ENCODE results near the gene CPNE7.

The CPNE7 gene

DNA sequence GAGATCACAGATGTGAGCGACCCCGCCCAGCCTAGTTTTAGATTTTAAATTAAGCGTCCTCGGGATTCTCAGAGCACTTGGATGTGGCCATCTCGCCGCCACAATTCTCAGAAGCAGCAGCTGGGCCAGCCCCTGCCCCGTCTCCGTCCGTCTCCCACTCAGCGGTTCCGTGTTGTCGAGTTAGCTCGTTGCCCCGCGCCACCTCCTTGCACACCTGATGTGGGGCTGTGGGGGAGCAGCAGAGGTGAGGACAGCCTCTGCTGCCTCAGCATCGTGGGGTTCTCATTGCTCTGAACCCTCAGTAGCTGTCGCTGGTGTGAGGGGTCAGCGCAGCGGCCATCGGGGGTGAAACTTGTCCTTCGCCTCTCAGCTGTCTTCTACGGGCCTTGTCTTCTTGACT, 23.2 kb upstream of the CPNE7 start:
- Histone ChIP-seq H3K4me2 (ENCODE audit: low read length) (no peak overlapping the region), H3K36me3 (ENCODE audit: insufficient read depth, low read length) (peaks cover 75% of the 10 kb centered on the region), H3K9me3 (replicated peaks; ENCODE audit: low read length) (no peaks in the 10 kb centered on the region), H3K9ac (ENCODE audit: low read depth, low read length) (no peak overlapping the region), H3K27me3 (ENCODE audit: control insufficient read depth, insufficient read depth, low read length) (no peaks in the 10 kb centered on the region), H3K4me1 (ENCODE audit: control insufficient read depth, insufficient read depth, low read length) (no peaks in the 10 kb centered on the region), H3K4me3 (ENCODE audit: low read length) (no peak overlapping the region)

DNA sequence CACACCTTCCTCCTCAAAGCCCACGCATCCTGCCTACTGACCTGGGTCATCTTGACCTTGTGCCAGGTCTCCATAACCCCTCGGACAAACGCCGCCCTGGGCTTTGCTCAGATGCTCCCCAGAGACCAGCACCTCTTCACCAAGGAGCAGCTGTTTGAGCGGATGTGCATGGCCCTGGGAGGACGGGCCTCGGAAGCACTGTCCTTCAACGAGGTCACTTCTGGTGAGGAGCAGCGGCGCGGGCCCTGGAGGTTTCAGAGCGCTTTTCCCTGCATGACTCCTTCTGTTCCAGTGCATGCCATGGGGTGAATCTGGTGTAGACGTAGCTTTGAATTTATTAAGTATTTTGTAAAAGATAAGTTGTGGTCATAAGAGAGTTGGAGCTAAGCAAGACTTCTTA, 22.6 kb upstream of the CPNE7 start:
- Histone ChIP-seq H3K27me3 (ENCODE audit: control insufficient read depth, insufficient read depth, low read length) (no peaks in the 10 kb centered on the region), H3K36me3 (ENCODE audit: insufficient read depth, low read length) (peaks cover 75% of the 10 kb centered on the region), H3K9ac (ENCODE audit: low read depth, low read length) (no peak overlapping the region), H3K4me1 (ENCODE audit: control insufficient read depth, insufficient read depth, low read length) (no peaks in the 10 kb centered on the region), H3K4me3 (ENCODE audit: low read length) (no peak overlapping the region), H3K9me3 (replicated peaks; ENCODE audit: low read length) (no peaks in the 10 kb centered on the region), H3K4me2 (ENCODE audit: low read length) (no peak overlapping the region)

DNA sequence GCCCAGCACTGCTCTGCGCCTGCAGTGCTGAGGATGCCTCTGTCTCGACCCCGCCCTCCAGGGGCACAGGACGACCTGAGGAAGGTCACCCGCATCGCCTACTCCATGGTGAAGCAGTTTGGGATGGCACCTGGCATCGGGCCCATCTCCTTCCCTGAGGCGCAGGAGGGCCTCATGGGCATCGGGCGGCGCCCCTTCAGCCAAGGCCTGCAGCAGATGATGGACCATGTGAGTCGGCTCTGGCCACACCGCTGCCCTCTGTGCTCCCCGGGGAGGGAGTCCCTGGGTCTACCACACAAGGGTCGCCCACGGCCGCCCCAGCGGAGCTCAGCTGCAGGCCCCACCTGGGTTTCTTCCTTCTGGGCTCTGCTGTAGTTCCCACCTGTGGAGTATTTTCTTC, 21.8 kb upstream of the CPNE7 start:
- peaks cover 1% of the 10 kb centered on the region for H3K4me1 ChIP-seq (ENCODE audit: control insufficient read depth, insufficient read depth, low read length)
- no peaks in the 10 kb centered on the region for H3K9me3 ChIP-seq (replicated peaks; ENCODE audit: low read length)
- H3K4me3 ChIP-seq (ENCODE audit: low read length), result no peak overlapping the region
- H3K27me3 ChIP-seq (ENCODE audit: control insufficient read depth, insufficient read depth, low read length), result no peaks in the 10 kb centered on the region
- peaks cover 68% of the 10 kb centered on the region for H3K36me3 ChIP-seq (ENCODE audit: insufficient read depth, low read length)
- no peak overlapping the region for H3K4me2 ChIP-seq (ENCODE audit: low read length)
- no peak overlapping the region for H3K9ac ChIP-seq (ENCODE audit: low read depth, low read length)

DNA sequence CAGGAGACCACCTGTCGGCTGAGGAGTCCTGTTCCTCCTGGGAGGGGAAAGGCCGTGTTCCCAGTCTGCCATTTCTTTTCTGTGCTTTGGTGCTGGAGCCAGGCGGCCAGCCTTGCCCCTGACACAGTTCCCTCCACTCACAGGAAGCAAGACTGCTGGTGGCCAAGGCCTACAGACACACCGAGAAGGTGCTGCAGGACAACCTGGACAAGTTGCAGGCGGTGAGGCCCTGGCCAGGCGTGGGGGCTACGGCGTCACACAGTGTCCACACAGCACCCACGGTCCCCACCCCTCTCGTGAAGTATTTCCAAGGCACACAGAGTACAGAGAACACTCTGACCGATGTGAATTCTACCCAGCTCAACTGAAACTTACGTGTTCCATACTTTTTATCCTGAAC, 21.2 kb upstream of the CPNE7 start:
- Histone ChIP-seq H3K4me3 (ENCODE audit: low read length) (no peak overlapping the region), H3K4me1 (ENCODE audit: control insufficient read depth, insufficient read depth, low read length) (peaks cover 6% of the 10 kb centered on the region), H3K9ac (ENCODE audit: low read depth, low read length) (no peak overlapping the region), H3K27me3 (ENCODE audit: control insufficient read depth, insufficient read depth, low read length) (no peaks in the 10 kb centered on the region), H3K9me3 (replicated peaks; ENCODE audit: low read length) (no peaks in the 10 kb centered on the region), H3K36me3 (ENCODE audit: insufficient read depth, low read length) (peaks cover 62% of the 10 kb centered on the region), H3K4me2 (ENCODE audit: low read length) (no peak overlapping the region)

DNA sequence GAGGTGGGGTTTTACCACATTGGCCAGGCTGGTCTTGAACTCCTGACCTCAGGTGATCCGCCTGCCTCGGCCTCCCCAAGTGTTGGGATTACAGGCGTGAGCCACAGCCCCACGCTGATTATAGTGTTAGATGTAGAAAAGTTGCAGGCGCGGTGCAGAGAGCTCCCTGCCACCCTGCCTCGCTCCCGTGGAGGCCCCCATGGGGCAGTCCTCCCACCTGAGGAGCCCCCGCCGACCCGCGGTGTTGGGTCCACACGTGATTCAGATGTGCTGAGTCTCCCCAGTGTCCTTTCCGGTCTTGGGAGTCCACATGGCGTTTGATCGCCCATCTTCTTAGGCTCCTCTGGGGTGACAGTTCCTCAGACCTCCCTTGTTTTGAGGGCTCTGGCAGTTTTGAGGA, 20.3 kb upstream of the CPNE7 start:
- Histone ChIP-seq H3K9ac (ENCODE audit: low read depth, low read length) (no peak overlapping the region), H3K27me3 (ENCODE audit: control insufficient read depth, insufficient read depth, low read length) (no peaks in the 10 kb centered on the region), H3K4me3 (ENCODE audit: low read length) (no peak overlapping the region), H3K9me3 (replicated peaks; ENCODE audit: low read length) (no peaks in the 10 kb centered on the region), H3K4me1 (ENCODE audit: control insufficient read depth, insufficient read depth, low read length) (peaks cover 15% of the 10 kb centered on the region), H3K36me3 (ENCODE audit: insufficient read depth, low read length) (peaks cover 55% of the 10 kb centered on the region), H3K4me2 (ENCODE audit: low read length) (no peak overlapping the region)

DNA sequence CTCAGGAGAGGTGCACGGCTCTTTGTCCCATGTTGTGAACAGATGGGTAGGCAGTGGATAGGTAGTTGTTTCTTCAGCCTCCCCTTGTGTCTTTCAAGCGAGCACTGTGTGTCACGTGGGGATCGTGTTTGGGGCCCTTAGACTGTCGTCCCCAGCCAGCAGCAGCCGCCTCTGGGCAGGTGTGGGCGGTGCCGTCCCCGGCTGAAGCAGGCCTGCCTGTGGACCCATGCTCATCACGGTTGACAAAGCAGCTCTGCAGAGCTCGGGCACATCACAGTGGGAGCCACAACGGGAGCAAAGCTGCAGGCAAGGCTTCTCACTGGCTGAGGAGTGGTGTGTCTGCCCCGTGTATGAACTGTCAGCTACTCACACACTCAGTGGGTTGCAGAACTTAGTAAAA, 19.8 kb upstream of the CPNE7 start:
- no peak overlapping the region for H3K4me3 ChIP-seq (ENCODE audit: low read length)
- H3K4me1 ChIP-seq (ENCODE audit: control insufficient read depth, insufficient read depth, low read length), result peaks cover 15% of the 10 kb centered on the region
- no peak overlapping the region for H3K4me2 ChIP-seq (ENCODE audit: low read length)
- H3K36me3 ChIP-seq (ENCODE audit: insufficient read depth, low read length), result peaks cover 52% of the 10 kb centered on the region
- no peaks in the 10 kb centered on the region for H3K9me3 ChIP-seq (replicated peaks; ENCODE audit: low read length)
- no peaks in the 10 kb centered on the region for H3K27me3 ChIP-seq (ENCODE audit: control insufficient read depth, insufficient read depth, low read length)
- H3K9ac ChIP-seq (ENCODE audit: low read depth, low read length), result no peak overlapping the region

DNA sequence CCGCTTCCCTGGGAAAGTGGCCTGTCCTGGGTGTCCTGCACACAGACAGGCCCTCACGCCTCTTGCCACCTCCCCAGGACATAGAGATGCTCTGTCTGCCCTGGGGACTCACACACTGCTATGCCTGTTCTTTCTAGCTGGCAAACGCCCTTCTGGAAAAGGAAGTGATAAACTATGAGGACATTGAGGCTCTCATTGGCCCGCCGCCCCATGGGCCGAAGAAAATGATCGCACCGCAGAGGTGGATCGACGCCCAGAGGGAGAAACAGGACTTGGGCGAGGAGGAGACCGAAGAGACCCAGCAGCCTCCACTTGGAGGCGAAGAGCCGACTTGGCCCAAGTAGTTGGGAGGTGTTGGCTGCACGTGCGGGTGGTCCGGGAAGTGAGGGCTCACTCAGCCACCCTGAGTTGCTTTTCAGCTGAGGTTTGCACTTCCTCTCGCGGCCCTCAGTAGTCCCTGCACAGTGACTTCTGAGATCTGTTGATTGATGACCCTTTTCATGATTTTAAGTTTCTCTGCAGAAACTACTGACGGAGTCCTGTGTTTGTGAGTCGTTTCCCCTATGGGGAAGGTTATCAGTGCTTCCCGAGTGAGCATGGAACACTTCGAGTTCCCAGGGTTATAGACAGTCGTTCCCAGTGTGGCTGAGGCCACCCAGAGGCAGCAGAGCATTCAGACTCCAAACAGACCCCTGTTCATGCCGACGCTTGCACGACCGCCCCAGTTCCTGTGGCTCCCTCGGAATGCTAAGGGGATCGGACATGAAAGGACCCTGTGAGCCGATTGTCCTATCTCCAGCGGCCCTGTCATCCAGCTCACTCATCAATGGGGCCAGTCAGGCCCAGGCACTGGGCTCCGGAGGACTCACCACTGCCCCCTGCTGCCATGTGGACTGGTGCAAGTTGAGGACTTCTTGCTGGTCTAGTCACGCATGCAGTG, 18.5 kb upstream of the CPNE7 start:
- no peaks in the 10 kb centered on the region for H3K9me3 ChIP-seq (replicated peaks; ENCODE audit: low read length)
- H3K27me3 ChIP-seq (ENCODE audit: control insufficient read depth, insufficient read depth, low read length), result no peaks in the 10 kb centered on the region
- peaks cover 52% of the 10 kb centered on the region for H3K36me3 ChIP-seq (ENCODE audit: insufficient read depth, low read length)
- no peak overlapping the region for H3K4me2 ChIP-seq (ENCODE audit: low read length)
- no peak overlapping the region for H3K4me3 ChIP-seq (ENCODE audit: low read length)
- peaks cover 18% of the 10 kb centered on the region for H3K4me1 ChIP-seq (ENCODE audit: control insufficient read depth, insufficient read depth, low read length)
- H3K9ac ChIP-seq (ENCODE audit: low read depth, low read length), result no peak overlapping the region

DNA sequence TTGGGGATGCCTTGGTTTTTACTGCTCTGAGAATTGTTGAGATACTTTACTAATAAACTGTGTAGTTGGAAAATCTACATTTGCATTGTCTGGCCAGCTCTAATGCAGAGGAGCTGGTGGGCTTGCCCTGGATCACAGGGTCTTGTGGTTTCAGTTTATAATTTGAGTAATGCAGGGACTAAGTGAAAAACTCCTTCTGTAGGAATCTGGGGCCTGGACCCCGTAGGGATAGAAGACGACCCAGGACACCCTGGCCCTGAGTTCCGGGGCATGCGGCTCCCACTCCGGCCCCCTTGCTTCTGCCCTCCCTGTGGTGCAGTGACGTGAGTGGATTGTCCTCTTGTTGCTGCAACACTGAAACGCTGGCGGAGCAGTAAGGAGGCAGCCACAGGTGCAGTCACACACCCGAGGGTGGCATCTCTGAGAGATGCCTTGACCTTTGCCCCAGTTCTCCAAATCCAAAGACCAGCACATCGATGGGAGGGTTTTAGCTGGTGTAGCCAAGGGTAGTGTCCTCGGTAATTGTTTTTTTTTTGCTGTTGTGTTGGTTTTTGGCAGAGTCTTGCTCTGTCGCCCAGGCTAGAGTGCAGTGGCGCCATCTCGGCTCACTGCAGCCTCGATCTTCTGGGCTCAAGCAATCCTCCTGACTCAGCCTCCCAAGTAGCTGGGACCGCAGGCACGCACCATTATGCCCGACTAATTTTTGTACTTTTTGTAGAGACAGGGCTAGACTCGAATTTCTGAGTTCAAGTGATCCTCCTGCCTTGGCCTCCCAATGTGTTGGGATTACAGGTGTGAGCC, 17.7 kb upstream of the CPNE7 start:
- Histone ChIP-seq H3K36me3 (ENCODE audit: insufficient read depth, low read length) (peaks cover 54% of the 10 kb centered on the region), H3K4me1 (ENCODE audit: control insufficient read depth, insufficient read depth, low read length) (peaks cover 27% of the 10 kb centered on the region)

DNA sequence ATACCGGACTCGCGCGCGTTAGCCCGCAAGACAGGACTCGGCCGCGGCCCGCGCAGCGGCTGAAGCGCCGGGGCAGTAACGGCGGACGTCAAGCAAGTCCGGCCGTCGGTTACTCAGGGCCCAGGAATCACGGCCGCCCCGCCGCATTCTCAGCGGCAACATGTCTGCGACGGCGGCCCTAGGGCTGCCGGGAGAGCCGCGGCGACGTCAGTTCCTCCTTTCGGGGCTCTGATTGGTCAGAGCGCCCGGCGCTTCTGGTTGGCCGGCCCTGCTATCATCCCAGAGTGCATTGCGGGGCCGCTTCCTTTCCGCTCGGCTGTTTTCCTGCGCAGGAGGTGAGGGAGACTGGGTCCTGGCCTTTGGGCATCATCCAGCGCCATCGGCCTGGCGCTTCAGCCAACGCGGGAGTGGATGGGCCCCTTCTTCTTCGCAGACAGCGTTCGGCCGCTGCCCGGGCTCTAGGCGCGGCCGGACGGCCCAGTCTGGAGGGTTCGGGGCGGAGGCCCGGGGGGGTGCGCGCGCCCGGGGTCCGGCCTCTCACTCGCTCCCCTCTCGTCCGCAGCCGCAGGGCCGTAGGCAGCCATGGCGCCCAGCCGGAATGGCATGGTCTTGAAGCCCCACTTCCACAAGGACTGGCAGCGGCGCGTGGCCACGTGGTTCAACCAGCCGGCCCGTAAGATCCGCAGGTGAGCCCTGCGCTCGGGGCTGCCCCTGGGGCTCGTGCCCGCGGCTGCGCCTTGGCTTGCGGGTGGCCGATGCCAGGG, 15.0 kb upstream of the CPNE7 start, which contains the start of gene RPL13:
RPL13 (plus strand) TSS at position 305 of the 764 bp plus-strand sequence; CDS start at position 583, 278 bp downstream.
- Histone ChIP-seq H3K4me3 (ENCODE audit: low read length) (peak within 1 kb of the TSS; percentile 90), H3K4me2 (ENCODE audit: low read length) (peak within 1 kb of the TSS; percentile 92), H3K27me3 (ENCODE audit: control insufficient read depth, insufficient read depth, low read length) (no peaks in the 10 kb centered on the region), H3K4me1 (ENCODE audit: control insufficient read depth, insufficient read depth, low read length) (peaks cover 54% of the 10 kb centered on the region), H3K36me3 (ENCODE audit: insufficient read depth, low read length) (peaks cover 62% of the 10 kb centered on the region), H3K9ac (ENCODE audit: low read depth, low read length) (peak within 1 kb of the TSS; percentile 98), H3K9me3 (replicated peaks; ENCODE audit: low read length) (no peaks in the 10 kb centered on the region)

More for the DNA sequence above, 17.7 kb upstream of the CPNE7 start:
- Histone ChIP-seq H3K27me3 (ENCODE audit: control insufficient read depth, insufficient read depth, low read length) (no peaks in the 10 kb centered on the region), H3K9me3 (replicated peaks; ENCODE audit: low read length) (no peaks in the 10 kb centered on the region), H3K9ac (ENCODE audit: low read depth, low read length) (no peak overlapping the region), H3K4me2 (ENCODE audit: low read length) (no peak overlapping the region), H3K4me3 (ENCODE audit: low read length) (no peak overlapping the region)

DNA sequence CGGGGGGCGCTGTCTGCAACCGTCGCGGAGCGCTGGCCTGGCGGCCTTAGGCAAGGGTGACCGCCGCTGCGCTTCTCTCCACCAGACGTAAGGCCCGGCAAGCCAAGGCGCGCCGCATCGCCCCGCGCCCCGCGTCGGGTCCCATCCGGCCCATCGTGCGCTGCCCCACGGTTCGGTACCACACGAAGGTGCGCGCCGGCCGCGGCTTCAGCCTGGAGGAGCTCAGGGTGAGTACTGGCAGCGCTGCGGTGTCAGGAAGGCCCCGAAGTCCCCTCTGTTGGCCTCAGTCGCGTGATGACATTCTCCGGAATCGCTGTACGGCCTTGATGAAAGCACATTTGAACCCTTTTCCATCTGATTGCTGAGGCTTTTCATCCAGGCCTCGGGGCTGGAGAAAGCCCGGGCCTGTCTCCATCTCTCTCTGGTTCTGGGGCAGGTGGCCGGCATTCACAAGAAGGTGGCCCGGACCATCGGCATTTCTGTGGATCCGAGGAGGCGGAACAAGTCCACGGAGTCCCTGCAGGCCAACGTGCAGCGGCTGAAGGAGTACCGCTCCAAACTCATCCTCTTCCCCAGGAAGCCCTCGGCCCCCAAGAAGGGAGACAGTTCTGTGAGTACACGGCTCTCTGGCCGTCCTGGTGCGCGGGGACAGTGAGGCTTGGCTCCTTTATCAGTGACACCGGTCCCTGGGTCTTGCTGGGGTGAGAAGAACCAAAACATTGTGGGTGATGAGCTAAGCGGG, 14.2 kb upstream of the CPNE7 start:
- Histone ChIP-seq H3K9ac (ENCODE audit: low read depth, low read length) (peak overlapping the region; percentile 98), H3K36me3 (ENCODE audit: insufficient read depth, low read length) (peaks cover 55% of the 10 kb centered on the region), H3K4me3 (ENCODE audit: low read length) (peak overlapping the region; percentile 90), H3K9me3 (replicated peaks; ENCODE audit: low read length) (no peaks in the 10 kb centered on the region), H3K4me2 (ENCODE audit: low read length) (peak overlapping the region; percentile 84), H3K27me3 (ENCODE audit: control insufficient read depth, insufficient read depth, low read length) (no peaks in the 10 kb centered on the region), H3K4me1 (ENCODE audit: control insufficient read depth, insufficient read depth, low read length) (peaks cover 60% of the 10 kb centered on the region)
